ENCODE measurements around the gene DGLUCY. TPM values are rescaled to one million over a fixed set of nuclear protein-coding genes. Genes with fewer than 3 reads are reported as not detected.
"Not testable (repeated sequence)": the region's sequence is repeated elsewhere in the genome, so short reads cannot be mapped to it uniquely, and the experiment has no call there.

DGLUCY gene
- total RNA-seq, 2 donors from 2014 or later = 88.0 to 148 TPM

DNA sequence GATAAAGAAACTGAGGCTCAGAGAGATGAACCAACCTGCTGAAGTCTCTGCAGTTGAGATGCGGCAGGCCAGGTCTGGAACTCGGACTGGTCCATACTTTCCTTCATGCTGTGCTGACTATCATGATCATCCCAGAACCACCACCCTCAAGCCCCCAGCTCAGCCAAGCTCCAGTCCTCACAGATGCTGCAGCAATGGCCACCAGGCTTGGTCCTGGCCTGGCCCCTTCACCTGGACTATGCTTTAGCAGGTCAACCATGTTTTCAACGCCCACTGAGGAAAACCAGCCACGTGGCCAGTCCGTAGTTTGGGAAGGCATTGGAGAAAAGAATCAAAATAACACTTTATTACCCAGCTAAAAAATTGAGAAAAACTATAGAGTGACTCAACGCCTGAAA is 129.2 kb downstream of the DGLUCY start:
- no peak for DNase-seq (ENCODE audit: low spot score)
- H3K4me3 ChIP-seq = no peak overlapping the region
- H3K27ac ChIP-seq = no peak overlapping the region
- no peak for TF ChIP-seq POLR2A (IDR thresholded peaks at IDR 0.05)
- TF ChIP-seq POLR2AphosphoS5 (IDR thresholded peaks at IDR 0.05) = no peak
- TF ChIP-seq, protein P1, sequence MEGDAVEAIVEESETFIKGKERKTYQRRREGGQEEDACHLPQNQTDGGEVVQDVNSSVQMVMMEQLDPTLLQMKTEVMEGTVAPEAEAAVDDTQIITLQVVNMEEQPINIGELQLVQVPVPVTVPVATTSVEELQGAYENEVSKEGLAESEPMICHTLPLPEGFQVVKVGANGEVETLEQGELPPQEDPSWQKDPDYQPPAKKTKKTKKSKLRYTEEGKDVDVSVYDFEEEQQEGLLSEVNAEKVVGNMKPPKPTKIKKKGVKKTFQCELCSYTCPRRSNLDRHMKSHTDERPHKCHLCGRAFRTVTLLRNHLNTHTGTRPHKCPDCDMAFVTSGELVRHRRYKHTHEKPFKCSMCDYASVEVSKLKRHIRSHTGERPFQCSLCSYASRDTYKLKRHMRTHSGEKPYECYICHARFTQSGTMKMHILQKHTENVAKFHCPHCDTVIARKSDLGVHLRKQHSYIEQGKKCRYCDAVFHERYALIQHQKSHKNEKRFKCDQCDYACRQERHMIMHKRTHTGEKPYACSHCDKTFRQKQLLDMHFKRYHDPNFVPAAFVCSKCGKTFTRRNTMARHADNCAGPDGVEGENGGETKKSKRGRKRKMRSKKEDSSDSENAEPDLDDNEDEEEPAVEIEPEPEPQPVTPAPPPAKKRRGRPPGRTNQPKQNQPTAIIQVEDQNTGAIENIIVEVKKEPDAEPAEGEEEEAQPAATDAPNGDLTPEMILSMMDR (IDR thresholded peaks at IDR 0.05) = no peak
- 92% methylated on average over 6 of the region's 6 CpGs for WGBS
- intact Hi-C loops (cut with DNase I) = no loop called here
- no peaks in the 10 kb centered on the region for H3K9me3 ChIP-seq
- H3K36me3 ChIP-seq = no peaks in the 10 kb centered on the region
- H3K27me3 ChIP-seq (replicated peaks; ENCODE audit: insufficient read depth) = no peaks in the 10 kb centered on the region
- no peaks in the 10 kb centered on the region for H3K4me1 ChIP-seq (replicated peaks)

DNA sequence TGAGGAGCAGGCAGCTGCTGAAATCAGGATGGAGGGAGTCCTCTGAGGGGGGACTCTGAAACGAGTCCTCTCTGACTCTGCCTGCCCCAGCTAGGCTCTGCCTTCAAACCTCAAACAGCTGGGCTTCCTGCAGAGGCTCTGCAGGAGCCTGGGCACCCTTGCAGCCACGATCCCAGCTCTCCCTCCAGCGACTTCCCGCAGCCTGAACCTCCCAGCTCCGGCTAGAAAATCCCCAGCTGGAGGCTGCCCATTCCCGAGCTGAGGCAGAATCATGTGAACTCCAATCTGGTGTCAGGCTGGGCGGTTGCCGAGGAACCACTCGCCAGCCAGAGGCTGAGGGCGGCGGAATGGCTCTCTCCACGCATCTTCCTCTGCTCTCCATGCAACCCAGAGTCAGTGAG is 130.6 kb downstream of the DGLUCY start, which contains the start of gene GPR68:
GPR68 (minus strand) TSS at position 204 of the 401 bp plus-strand sequence. CDS start 9,654 bp downstream, outside the sequence.
- H3K4me3 ChIP-seq = no peak within 1 kb of the TSS
- no peaks in the 10 kb centered on the region for H3K36me3 ChIP-seq
- no peaks in the 10 kb centered on the region for H3K4me1 ChIP-seq (replicated peaks)
- DNase-seq (ENCODE audit: low spot score) = no peak
- no peak within 1 kb of the TSS for H3K27ac ChIP-seq
- intact Hi-C loops (cut with DNase I) = no loop called here
- TF ChIP-seq POLR2A (IDR thresholded peaks at IDR 0.05) (no peak), POLR2AphosphoS5 (IDR thresholded peaks at IDR 0.05) (no peak)
- TF ChIP-seq, protein P1 (IDR thresholded peaks at IDR 0.05) = no peak
- no peaks in the 10 kb centered on the region for H3K27me3 ChIP-seq (replicated peaks; ENCODE audit: insufficient read depth)
- WGBS = 16% methylated on average over 5 of the region's 12 CpGs
- no peaks in the 10 kb centered on the region for H3K9me3 ChIP-seq

- no peak for DNase-seq (ENCODE audit: low spot score)
- TF ChIP-seq POLR2A (IDR thresholded peaks at IDR 0.05) (no peak), POLR2AphosphoS5 (IDR thresholded peaks at IDR 0.05) (no peak)
- TF ChIP-seq, protein P1 (IDR thresholded peaks at IDR 0.05) = no peak
- H3K36me3 ChIP-seq = no peaks in the 10 kb centered on the region
- no peak overlapping the region for H3K4me3 ChIP-seq
- no peaks in the 10 kb centered on the region for H3K4me1 ChIP-seq (replicated peaks)
- H3K27ac ChIP-seq = no peak overlapping the region
- intact Hi-C loops (cut with DNase I) = no loop called here
- no peaks in the 10 kb centered on the region for H3K27me3 ChIP-seq (replicated peaks; ENCODE audit: insufficient read depth)
- H3K9me3 ChIP-seq = no peaks in the 10 kb centered on the region
- 70% methylated on average over 9 of the region's 9 CpGs for WGBS
Measured at GRCh38 chr14:91245029-91245428, 131.2 kb downstream of the DGLUCY start.

- intact Hi-C loops (cut with DNase I); H3K9me3 ChIP-seq; DNase-seq (ENCODE audit: low spot score); H3K36me3 ChIP-seq; H3K27ac ChIP-seq; H3K4me1 ChIP-seq (replicated peaks); H3K4me3 ChIP-seq; H3K27me3 ChIP-seq (replicated peaks; ENCODE audit: insufficient read depth): not testable (repeated sequence)
- 93% methylated on average over 8 of the region's 8 CpGs for WGBS
Measured at GRCh38 chr14:91245616-91246015, 131.7 kb downstream of the DGLUCY start.

DNA sequence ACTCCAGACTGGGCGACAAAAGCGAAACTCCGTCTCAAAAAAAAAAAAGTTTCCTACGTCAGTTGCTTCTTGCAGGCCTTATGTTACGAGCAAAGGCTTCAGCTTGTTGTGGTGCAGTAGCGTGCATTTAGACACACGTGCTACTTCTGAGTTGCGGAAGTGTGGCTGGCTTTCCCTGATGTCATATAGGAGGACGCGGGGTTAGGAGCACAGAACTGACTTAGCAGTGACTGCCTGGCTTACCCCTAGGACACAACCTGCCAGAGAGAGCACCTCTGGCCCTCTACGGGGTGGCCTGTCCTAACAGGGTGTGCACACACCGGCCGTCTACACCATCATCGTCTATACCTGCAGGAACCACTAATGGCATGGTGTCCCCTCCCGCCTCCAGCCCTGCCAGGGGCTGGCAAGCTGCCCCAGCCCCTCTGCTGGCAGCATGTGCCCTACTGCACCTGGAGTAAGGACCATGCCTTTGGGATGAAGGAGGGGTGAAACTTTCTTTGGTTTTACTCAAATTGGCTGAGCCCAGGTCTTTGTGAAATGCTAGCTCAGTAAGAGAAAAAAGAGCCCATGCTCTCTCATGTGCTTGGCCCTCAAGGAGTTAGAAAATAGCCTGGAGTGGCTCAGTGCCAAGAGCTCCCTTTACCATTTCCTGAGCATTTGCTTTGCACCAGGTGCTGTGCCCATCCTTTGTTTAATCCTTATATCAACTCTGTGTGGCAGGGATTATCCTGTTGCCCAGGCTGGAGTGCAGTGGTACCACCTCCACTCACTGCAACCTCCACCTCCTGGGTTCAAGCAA is 132.4 kb downstream of the DGLUCY start:
- Histone ChIP-seq H3K36me3 (no peaks in the 10 kb centered on the region), H3K4me3 (no peak overlapping the region), H3K27ac (no peak overlapping the region), H3K27me3 (replicated peaks; ENCODE audit: insufficient read depth) (no peaks in the 10 kb centered on the region), H3K4me1 (replicated peaks) (no peaks in the 10 kb centered on the region), H3K9me3 (no peaks in the 10 kb centered on the region)
- WGBS = 91% methylated on average over 15 of the region's 15 CpGs
- TF ChIP-seq, protein P1 (IDR thresholded peaks at IDR 0.05) = no peak
- TF ChIP-seq POLR2AphosphoS5 (IDR thresholded peaks at IDR 0.05) = no peak
- no peak for TF ChIP-seq POLR2A (IDR thresholded peaks at IDR 0.05)
- intact Hi-C loops (cut with DNase I) = no loop called here
- no peak for DNase-seq (ENCODE audit: low spot score)

All from prostate gland (tissue), 2 donors.